Measurements from ENCODE around the gene LRP2. TPM values are rescaled to one million over a fixed set of nuclear protein-coding genes. Genes with fewer than 3 reads are reported as not detected.

Gene LRP2
- total and polyA plus RNA-seq, 2 of the 4 experiments (the other 2 are of a cell fraction): not detected

GRCh38 chr2:169081551-169081950, 280.8 kb downstream of the LRP2 start:
- POLR2A ChIA-PET (ENCODE audit: unreplicated experiment): no interaction called here
- dilution Hi-C loops (cut with HindIII; ENCODE audit: low sequenced_read_pairs, unreplicated experiment): no loop called here
- no peak overlapping the region for H3K4ac ChIP-seq (ENCODE audit: low read depth, low read length)

More at GRCh38 chr2:169081551-169081950, 280.8 kb downstream of the LRP2 start:
- no peaks in the 10 kb centered on the region for H3K36me3 ChIP-seq (ENCODE audit: control insufficient read depth, insufficient read depth, low read length)
- TF ChIP-seq CHD1 (IDR thresholded peaks at IDR 0.05; ENCODE audit: low read depth, low read length): no peak
- TF ChIP-seq CEBPB (IDR thresholded peaks at IDR 0.05; ENCODE audit: low read depth, low read length): no peak
- no peak for TF ChIP-seq SMC3 (IDR thresholded peaks at IDR 0.05; ENCODE audit: low read depth, low read length)
- TF ChIP-seq MAFK (IDR thresholded peaks at IDR 0.05; ENCODE audit: low read depth, low read length): no peak
- no peak for TF ChIP-seq POLR2A (IDR thresholded peaks at IDR 0.05; ENCODE audit: low read depth, low read length)
- TF ChIP-seq ELK1 (IDR thresholded peaks at IDR 0.05; ENCODE audit: borderline replicate concordance, low read depth, low read length): no peak
- no peak for TF ChIP-seq NFE2L2 (IDR thresholded peaks at IDR 0.05; ENCODE audit: low read depth, low read length)
- no peak for TF ChIP-seq RAD21 (IDR thresholded peaks at IDR 0.05; ENCODE audit: low read length)
- TF ChIP-seq MXI1 (IDR thresholded peaks at IDR 0.05; ENCODE audit: borderline replicate concordance, low read depth, low read length): no peak
- TF ChIP-seq MAZ (IDR thresholded peaks at IDR 0.05; ENCODE audit: borderline replicate concordance, low read depth, low read length): no peak
- TF ChIP-seq RFX5 (IDR thresholded peaks at IDR 0.05; ENCODE audit: low read depth, low read length): no peak
- TF ChIP-seq CTCF (conservative IDR thresholded peaks at IDR 0.05; ENCODE audit: low read depth, low read length): no peak
- no peak for TF ChIP-seq USF2 (IDR thresholded peaks at IDR 0.05; ENCODE audit: low read depth, low read length)
- no peak overlapping the region for H4K91ac ChIP-seq (ENCODE audit: insufficient read depth, low read depth, low read length)
- H3K4me1 ChIP-seq (ENCODE audit: control insufficient read depth, insufficient read depth, low read length): no peaks in the 10 kb centered on the region
- no peak overlapping the region for H2AFZ ChIP-seq (replicated peaks; ENCODE audit: low read length, poor library complexity)
- peaks cover 2% of the 10 kb centered on the region; the same call in 1 of the 2 replicates for H3K9me3 ChIP-seq (ENCODE audit: control insufficient read depth, insufficient read depth, low read length)
- H4K20me1 ChIP-seq (ENCODE audit: insufficient read depth, low read length): no peaks in the 10 kb centered on the region
- H3K14ac ChIP-seq (replicated peaks; ENCODE audit: low read depth, low read length): no peak overlapping the region
- no peak overlapping the region for H2BK5ac ChIP-seq (ENCODE audit: low read depth, low read length, poor library complexity, severe bottlenecking)
- ATAC-seq (ENCODE audit: low read depth) (no peak), DNase-seq (no peak)
- intact Hi-C loops (cut with micrococcal nuclease): no loop called here
- H2AK5ac ChIP-seq (ENCODE audit: low read depth, low read length): no peak overlapping the region
- 42% methylated on average over 3 of the region's 5 CpGs; no CpG with 5 or more reads in 1 of the 2 experiments for WGBS, 2 experiments (ENCODE audit: extremely low coverage in 2 of 2, insufficient read length in 1 of 2)
- no peaks in the 10 kb centered on the region for H3K9me1 ChIP-seq (ENCODE audit: insufficient read depth, low read length)
- no TSS peak for BruUV-seq (replicated peaks)
- H3K27me3 ChIP-seq (ENCODE audit: control insufficient read depth, insufficient read depth, low read length): no peaks in the 10 kb centered on the region
- no peak overlapping the region for H2AK9ac ChIP-seq (replicated peaks; ENCODE audit: low read depth, low read length, poor library complexity)
- no peak overlapping the region for H2BK15ac ChIP-seq (ENCODE audit: low read depth, low read length)
- H4K8ac ChIP-seq (ENCODE audit: low read depth in 2 of 2, low read length in 2 of 2): no peak overlapping the region
- H3K18ac ChIP-seq (ENCODE audit: low read depth, low read length): no peak overlapping the region
- no peak overlapping the region for H4K5ac ChIP-seq (ENCODE audit: low read depth, low read length)
- H3K27ac ChIP-seq (ENCODE audit: insufficient read depth, low read length): no peak overlapping the region
- CTCF ChIA-PET: no interaction called here
- no peak overlapping the region for H3K4me3 ChIP-seq (ENCODE audit: insufficient read depth, low read depth, low read length)
- no peak overlapping the region for H3K56ac ChIP-seq (ENCODE audit: extremely low read depth, insufficient read depth, low read length)
- no peak overlapping the region for H2BK120ac ChIP-seq (ENCODE audit: low read depth, low read length)
- no peak overlapping the region for H3K23ac ChIP-seq (ENCODE audit: low read depth, low read length)
- H3K9ac ChIP-seq (ENCODE audit: low read depth, low read length): no peak overlapping the region
- no peaks in the 10 kb centered on the region for H3K79me1 ChIP-seq (ENCODE audit: low read depth in 1 of 2, low read length in 2 of 2)
- H2BK20ac ChIP-seq (ENCODE audit: low read depth, low read length): no peak overlapping the region
- in situ Hi-C loops (cut with MboI; ENCODE audit: low sequenced_read_pairs): no loop called here
- no peak overlapping the region for H3K4me2 ChIP-seq (ENCODE audit: low read depth, low read length)
